GM23338 (cell line): ENCODE results near the gene EFCAB8.

ENCODE experiments used
- CTCF ChIP-seq, 2 experiments: fragments of 200-600 bp in 1 of 2; sonication (generic) in 1 of 2; conservative IDR thresholded peaks; 2 replicates each; pipeline versions ENCODE4 v1.5.1 to v1.6.1; 2016 to 2017; ENCODE audit warnings: antibody characterized with exemption in 2 of 2, low read depth in 2 of 2, mild to moderate bottlenecking in 2 of 2, moderate library complexity in 1 of 2
- ETS1 ChIP-seq: IDR thresholded peaks from 2 replicates; pipeline ENCODE4 v1.6.1; 2016; ENCODE audit warnings: antibody characterized with exemption
- EZH2 ChIP-seq: fragments of 200-600 bp; sonication (generic); IDR thresholded peaks from one replicate; pipeline ENCODE4 v1.8.0; 2017; ENCODE audit warnings: antibody characterized with exemption, mild to moderate bottlenecking, low read depth; ENCODE audit not compliant: unreplicated experiment
- EZH2phosphoT487 ChIP-seq: fragments of 200-600 bp; sonication (generic); IDR thresholded peaks from one replicate; pipeline ENCODE4 v1.8.1; 2018; ENCODE audit warnings: antibody characterized with exemption; ENCODE audit not compliant: unreplicated experiment
- REST ChIP-seq: IDR thresholded peaks from one replicate; pipeline ENCODE4 v1.6.1; 2018; ENCODE audit warnings: antibody characterized with exemption; ENCODE audit not compliant: unreplicated experiment
- ZNF331 ChIP-seq: fragments of 250-450 bp; sonication (Bioruptor Pico); IDR thresholded peaks from 2 replicates; pipeline ENCODE4 v1.5.0; 2020; ENCODE audit warnings: low read depth, mild to moderate bottlenecking, moderate library complexity

GRCh38 chr20:32893263-32894025 lies 34.7 kb downstream of the EFCAB8 start:
- TF ChIP-seq EZH2phosphoT487, result no peak
- TF ChIP-seq CTCF (conservative IDR thresholded peaks at IDR 0.05; ENCODE audit: low read depth in 2 of 2), result no peak
- no peak for TF ChIP-seq EZH2
- no peak for TF ChIP-seq ZNF331 (CRISPR knock-in tag)
- no peak for TF ChIP-seq ETS1
- no peak for TF ChIP-seq REST
